Parathyroid adenoma (tissue), 2 donors: Measurements from ENCODE around the gene PPM1E.

Source experiments
- H2AFZ ChIP-seq: fragments of 300-600 bp; sonication (generic); one replicate; pipeline ENCODE4 v1.7.0; 2017; ENCODE audit warnings: antibody characterized with exemption, mild to moderate bottlenecking
- H3K27ac ChIP-seq: fragments of 300-600 bp; sonication (generic); one replicate; pipeline ENCODE4 v1.7.0; 2017
- H3K27me3 ChIP-seq: fragments of 300-600 bp; sonication (generic); one replicate; pipeline ENCODE4 v1.7.0; 2017; ENCODE audit warnings: low read length; ENCODE audit not compliant: control insufficient read depth, insufficient read depth
- H3K36me3 ChIP-seq: fragments of 300-600 bp; sonication (generic); one replicate; pipeline ENCODE4 v1.7.0; 2017; ENCODE audit warnings: low read length; ENCODE audit not compliant: control insufficient read depth, insufficient read depth
- H3K4me1 ChIP-seq: fragments of 300-600 bp; sonication (generic); one replicate; pipeline ENCODE4 v1.7.0; 2017; ENCODE audit warnings: control low read depth
- H3K4me2 ChIP-seq: fragments of 300-600 bp; sonication (generic); one replicate; pipeline ENCODE4 v1.7.0; 2017; ENCODE audit warnings: low read length
- H3K4me3 ChIP-seq: fragments of 300-600 bp; sonication (generic); one replicate; pipeline ENCODE4 v1.7.0; 2017; ENCODE audit warnings: low read depth, low read length
- H3K79me2 ChIP-seq: fragments of 300-600 bp; sonication (generic); one replicate; pipeline ENCODE4 v1.7.0; 2017; ENCODE audit warnings: control low read depth
- H3K9ac ChIP-seq: fragments of 300-600 bp; sonication (generic); one replicate; pipeline ENCODE4 v1.7.0; 2017; ENCODE audit warnings: mild to moderate bottlenecking
- H3K9me3 ChIP-seq: fragments of 300-600 bp; sonication (generic); one replicate; pipeline ENCODE4 v1.7.0; 2017; ENCODE audit warnings: low read length; ENCODE audit not compliant: control insufficient read depth
- CTCF ChIP-seq: fragments of 300-600 bp; sonication (generic); IDR thresholded peaks from one replicate; pipeline ENCODE4 v1.7.0; 2017; ENCODE audit warnings: antibody characterized with exemption, mild to moderate bottlenecking
- donor health status: primary hyperparathyroidism.

PPM1E gene

GRCh38 chr17:58974354-58974753 is 218.7 kb downstream of the PPM1E start:
- Histone ChIP-seq H3K27ac (no peak overlapping the region), H3K27me3 (no peaks in the 10 kb centered on the region), H3K4me1 (peaks cover 2% of the 10 kb centered on the region), H3K4me3 (no peak overlapping the region), H3K36me3 (no peaks in the 10 kb centered on the region), H3K9ac (no peak overlapping the region), H3K9me3 (no peaks in the 10 kb centered on the region), H3K4me2 (no peak overlapping the region), H2AFZ (no peak overlapping the region), H3K79me2 (no peaks in the 10 kb centered on the region)
- TF ChIP-seq CTCF: no peak

GRCh38 chr17:58976541-58976940 is 220.9 kb downstream of the PPM1E start:
- Histone ChIP-seq H3K9me3 (no peaks in the 10 kb centered on the region), H3K79me2 (no peaks in the 10 kb centered on the region), H3K27ac (no peak overlapping the region), H3K4me1 (no peaks in the 10 kb centered on the region), H2AFZ (no peak overlapping the region), H3K4me3 (no peak overlapping the region), H3K36me3 (no peaks in the 10 kb centered on the region), H3K4me2 (no peak overlapping the region), H3K9ac (no peak overlapping the region), H3K27me3 (no peaks in the 10 kb centered on the region)
- TF ChIP-seq CTCF: no peak

DNA sequence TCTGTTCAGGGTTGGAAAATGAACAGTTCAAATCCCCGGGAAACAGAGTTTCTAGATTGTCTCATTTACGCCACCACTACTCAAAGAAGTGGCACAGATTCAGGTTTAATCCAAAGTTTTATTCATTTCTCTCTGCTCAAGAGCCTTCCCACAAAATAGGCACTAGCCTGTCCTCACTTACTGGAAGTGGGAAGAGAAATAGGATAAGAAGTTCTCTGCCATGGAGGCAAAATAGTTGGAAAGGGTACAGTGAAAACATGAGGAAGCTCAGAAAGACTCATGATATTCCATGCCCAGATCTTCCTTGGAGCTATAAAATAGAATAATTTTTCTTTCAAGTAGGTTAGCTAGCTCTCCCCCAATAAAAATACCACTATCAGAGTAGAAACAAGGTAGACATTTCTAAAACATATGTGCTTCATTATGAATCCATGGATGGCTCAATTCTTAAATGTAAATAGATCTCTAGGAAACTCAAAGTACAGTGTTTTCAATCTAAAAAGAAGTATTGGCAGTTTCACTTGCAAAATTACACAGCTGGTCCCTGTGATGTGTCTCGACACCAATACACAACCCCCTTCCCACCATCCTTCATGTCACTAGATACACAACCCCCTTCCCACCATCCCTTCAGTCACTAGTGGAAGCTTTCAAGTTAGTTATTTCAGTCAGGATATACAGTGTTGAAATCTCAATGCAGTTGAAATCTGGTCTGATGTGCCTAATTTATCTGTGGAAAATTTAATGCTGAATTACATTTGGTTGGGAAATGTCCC is 225.2 kb downstream of the PPM1E start:
- Histone ChIP-seq H3K9ac (no peak overlapping the region), H2AFZ (no peak overlapping the region), H3K27me3 (no peaks in the 10 kb centered on the region), H3K79me2 (no peaks in the 10 kb centered on the region), H3K36me3 (no peaks in the 10 kb centered on the region), H3K27ac (no peak overlapping the region), H3K4me3 (no peak overlapping the region), H3K4me2 (no peak overlapping the region), H3K4me1 (no peaks in the 10 kb centered on the region), H3K9me3 (no peaks in the 10 kb centered on the region)
- TF ChIP-seq CTCF: no peak

- no peak for TF ChIP-seq CTCF
- Histone ChIP-seq H3K4me3 (no peak overlapping the region), H3K9ac (no peak overlapping the region), H3K27me3 (no peaks in the 10 kb centered on the region), H3K27ac (no peak overlapping the region), H3K36me3 (no peaks in the 10 kb centered on the region), H3K79me2 (no peaks in the 10 kb centered on the region), H2AFZ (no peak overlapping the region), H3K9me3 (no peaks in the 10 kb centered on the region), H3K4me2 (no peak overlapping the region), H3K4me1 (no peaks in the 10 kb centered on the region)
These were observed 227.0 kb downstream of the PPM1E start for GRCh38 chr17:58982626-58983025.

- no peaks in the 10 kb centered on the region for H3K36me3 ChIP-seq
- H3K4me3 ChIP-seq: no peak overlapping the region
- no peaks in the 10 kb centered on the region for H3K79me2 ChIP-seq
- TF ChIP-seq CTCF: no peak
- H2AFZ ChIP-seq: no peak overlapping the region
- H3K27ac ChIP-seq: no peak overlapping the region
- H3K9ac ChIP-seq: no peak overlapping the region
- no peaks in the 10 kb centered on the region for H3K4me1 ChIP-seq
- H3K9me3 ChIP-seq: no peaks in the 10 kb centered on the region
- H3K4me2 ChIP-seq: no peak overlapping the region
- no peaks in the 10 kb centered on the region for H3K27me3 ChIP-seq
These were observed 229.7 kb downstream of the PPM1E start for GRCh38 chr17:58985367-58985766.
